Measurements from ENCODE around the gene IL3.

Gene IL3

DNA sequence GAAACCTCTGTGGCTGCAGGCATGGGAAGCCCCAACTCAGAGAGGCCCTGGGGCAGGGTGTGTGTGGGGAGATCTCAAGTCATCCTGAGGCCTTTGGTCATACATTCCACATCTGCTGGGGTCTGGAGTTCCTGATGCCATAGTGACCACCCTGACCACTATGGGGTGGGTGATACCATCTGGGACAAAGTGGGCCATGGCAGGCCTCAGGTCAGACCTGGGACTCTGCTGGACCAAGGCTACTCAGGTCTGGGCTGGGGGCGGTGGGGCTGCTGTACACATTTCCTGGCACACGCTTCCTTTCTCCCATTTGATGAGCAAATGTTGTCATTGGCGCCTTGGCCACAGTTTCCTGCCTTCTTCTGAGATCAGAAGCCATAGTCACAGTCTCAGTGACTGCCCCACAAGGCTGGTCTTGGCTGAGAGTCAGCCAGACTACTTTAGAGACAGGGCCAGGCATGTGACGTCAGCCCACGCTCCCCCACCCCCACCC lies 33.9 kb upstream of the IL3 start:
- no peak overlapping the region for H3K4me3 ChIP-seq
- TF ChIP-seq CTCF (IDR thresholded peaks at IDR 0.05): no peak
- no peak overlapping the region for H3K27ac ChIP-seq
- DNase-seq (ENCODE audit: low spot score): no peak

DNA sequence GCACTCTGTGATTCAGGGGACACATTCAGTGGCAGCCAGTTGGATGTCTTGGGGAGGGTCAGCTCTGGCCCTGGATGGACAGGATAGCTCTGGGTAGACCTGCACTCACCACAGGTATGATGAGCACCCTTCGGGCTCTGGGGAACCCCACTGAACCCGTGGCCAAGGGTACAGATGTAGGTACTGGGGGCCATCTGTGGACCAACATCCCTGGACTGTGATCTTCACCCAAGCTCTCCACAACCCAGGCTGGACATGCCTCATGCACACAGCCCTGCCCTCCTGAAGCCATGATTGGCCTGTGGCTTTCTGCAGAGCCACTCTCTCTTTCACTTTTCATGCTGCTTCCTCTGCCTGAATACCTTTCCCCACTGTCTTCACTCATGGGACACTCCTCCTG lies 33.4 kb upstream of the IL3 start:
- no peak for DNase-seq (ENCODE audit: low spot score)
- no peak for TF ChIP-seq CTCF (IDR thresholded peaks at IDR 0.05)
- H3K4me3 ChIP-seq: no peak overlapping the region
- H3K27ac ChIP-seq: no peak overlapping the region

DNA sequence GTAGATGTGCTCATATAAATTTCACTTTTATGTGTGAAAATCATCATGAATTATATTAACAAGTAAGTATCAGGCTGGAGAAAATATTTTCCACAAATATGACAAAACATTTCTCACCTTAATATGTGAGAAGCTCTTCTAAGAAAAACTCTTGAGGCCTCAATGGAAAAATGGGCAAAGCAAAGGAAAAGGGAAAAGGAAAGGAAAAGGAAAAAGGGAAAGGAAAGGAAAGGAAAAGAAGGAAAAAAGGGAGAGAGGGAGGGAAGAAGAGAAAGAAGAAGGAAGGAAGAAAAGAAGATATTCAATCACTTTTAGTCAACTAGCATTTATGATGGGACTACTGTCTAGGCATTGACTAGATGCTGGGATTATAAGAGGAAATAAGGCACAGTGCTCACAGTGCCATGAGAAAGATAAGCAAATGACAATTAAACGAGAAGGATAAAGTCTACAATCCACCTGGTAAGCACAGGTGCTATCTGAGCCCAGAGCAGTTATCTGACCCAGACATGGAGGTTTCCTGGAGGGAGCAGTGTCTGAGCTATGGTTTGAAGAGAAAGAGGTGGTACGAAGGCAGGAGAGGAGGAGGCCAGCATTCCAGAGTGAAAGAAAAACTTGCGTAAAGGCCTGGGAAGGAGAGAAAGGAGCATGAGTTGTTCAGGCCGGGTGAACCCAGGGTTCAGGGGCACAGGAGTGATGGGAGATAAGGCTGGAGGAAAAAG lies 30.7 kb upstream of the IL3 start:
- no peak overlapping the region for H3K27ac ChIP-seq
- no peak overlapping the region for H3K4me3 ChIP-seq
- no peak for DNase-seq (ENCODE audit: low spot score)
- no peak for TF ChIP-seq CTCF (IDR thresholded peaks at IDR 0.05)

DNA sequence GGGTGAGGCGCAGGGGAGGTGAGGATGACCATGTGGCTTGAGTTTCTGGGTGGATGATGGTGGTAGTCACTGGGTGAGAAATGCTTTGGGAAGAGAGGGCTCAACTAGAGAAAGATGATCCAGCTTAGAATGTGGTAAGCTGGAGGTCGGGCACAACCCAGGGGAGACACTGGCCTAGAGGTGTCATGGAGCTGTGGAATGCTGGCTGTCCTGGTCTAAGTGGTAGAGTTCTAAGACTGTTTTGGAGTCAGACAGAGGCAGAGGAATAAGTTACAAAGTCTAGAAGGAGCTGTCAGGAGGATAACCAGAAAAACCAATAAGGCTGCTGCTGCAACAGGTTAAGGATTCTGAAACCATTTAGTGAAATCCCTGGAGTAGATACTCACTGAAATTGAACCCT lies 29.8 kb upstream of the IL3 start:
- DNase-seq (ENCODE audit: low spot score): no peak
- TF ChIP-seq CTCF (IDR thresholded peaks at IDR 0.05): no peak
- Histone ChIP-seq H3K27ac (no peak overlapping the region), H3K4me3 (no peak overlapping the region)

DNA sequence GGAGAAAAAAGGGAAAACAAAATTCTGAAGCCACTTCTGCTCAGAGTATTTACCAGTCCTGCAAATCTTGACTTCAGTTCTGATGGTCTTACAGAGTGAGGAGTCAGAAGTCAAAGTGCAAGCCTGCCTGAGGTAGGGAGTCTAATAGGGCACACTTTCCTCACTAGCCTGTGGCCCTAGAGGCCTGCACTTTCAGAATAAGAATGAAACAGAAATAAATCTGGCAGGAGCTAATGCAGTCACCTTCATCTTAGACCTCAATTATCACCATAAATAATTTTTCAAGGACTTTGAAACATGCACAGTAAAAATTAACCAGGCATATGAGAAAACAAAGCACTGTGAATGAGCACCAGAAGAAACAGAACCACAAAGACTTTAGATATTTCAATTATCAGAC lies 28.3 kb upstream of the IL3 start:
- H3K27ac ChIP-seq: no peak overlapping the region
- no peak overlapping the region for H3K4me3 ChIP-seq
- TF ChIP-seq CTCF (IDR thresholded peaks at IDR 0.05): no peak
- no peak for DNase-seq (ENCODE audit: low spot score)

GRCh38 chr5:132033122-132033521 lies 27.3 kb upstream of the IL3 start:
- H3K4me3 ChIP-seq: no peak overlapping the region
- no peak for TF ChIP-seq CTCF (IDR thresholded peaks at IDR 0.05)
- H3K27ac ChIP-seq: no peak overlapping the region
- no peak for DNase-seq (ENCODE audit: low spot score)

GRCh38 chr5:132037353-132037752 lies 23.1 kb upstream of the IL3 start:
- DNase-seq (ENCODE audit: low spot score): no peak
- no peak for TF ChIP-seq CTCF (IDR thresholded peaks at IDR 0.05)
- Histone ChIP-seq H3K4me3 (no peak overlapping the region), H3K27ac (no peak overlapping the region)
